ENCODE data around the gene CDH4.
"Not testable (repeated sequence)": the region's sequence is repeated elsewhere in the genome, so short reads cannot be mapped to it uniquely, and the experiment has no call there.

The CDH4 gene

GRCh38 chr20:61422636-61423425, 170.8 kb downstream of the CDH4 start:
- no peak for DNase-seq

DNA sequence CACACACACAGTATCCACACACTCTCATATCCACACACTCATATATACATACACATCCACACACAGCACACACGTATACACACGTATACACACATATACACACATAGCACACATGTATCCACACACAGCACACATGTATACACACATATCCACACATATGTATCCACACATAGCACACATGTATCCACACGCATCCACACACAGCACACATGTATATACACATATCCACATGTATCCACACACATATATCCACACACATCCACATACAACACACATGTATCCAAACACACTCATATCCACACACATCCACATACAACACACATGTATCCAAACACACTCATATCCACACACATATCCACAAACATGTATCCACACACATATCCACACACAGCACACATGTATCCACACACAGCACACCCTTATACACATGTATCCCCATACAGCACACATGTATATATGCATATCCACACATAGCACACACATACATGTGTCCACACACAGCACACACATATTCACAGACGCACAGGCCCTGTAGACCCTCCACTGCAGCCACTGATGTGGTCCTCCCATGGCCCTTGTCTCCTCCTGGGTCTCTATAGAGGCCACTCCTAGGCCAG, 172.1 kb downstream of the CDH4 start:
- DNase-seq, result no peak

GRCh38 chr20:61424628-61425420, 172.8 kb downstream of the CDH4 start:
- DNase-seq, result no peak

GRCh38 chr20:61425541-61425991, 173.5 kb downstream of the CDH4 start:
- DNase-seq, result not testable (repeated sequence)

- DNase-seq, result no peak
Measured at GRCh38 chr20:61426352-61426751, 174.3 kb downstream of the CDH4 start.

GRCh38 chr20:61429458-61430227, 177.6 kb downstream of the CDH4 start:
- DNase-seq, result no peak

DNA sequence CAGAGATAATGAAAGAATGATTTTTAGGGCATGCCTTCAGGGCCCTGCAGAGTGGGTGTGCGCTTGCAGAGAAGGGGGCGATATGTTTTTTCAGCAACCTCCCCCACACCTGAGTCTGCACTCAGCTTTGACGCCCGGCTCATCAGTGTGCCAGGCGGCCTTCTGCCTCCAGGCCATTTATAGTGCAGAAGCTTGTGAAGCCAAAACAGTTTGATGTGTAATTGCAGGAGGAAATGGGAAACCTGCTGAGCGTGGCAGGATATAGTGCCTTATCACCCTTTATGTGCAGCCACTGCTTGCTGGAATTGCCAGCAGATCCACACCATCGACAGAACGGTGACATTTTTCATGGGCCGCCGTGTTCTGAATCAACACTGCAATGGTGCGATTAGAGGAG, 178.2 kb downstream of the CDH4 start:
- DNase-seq, result no peak

DNA sequence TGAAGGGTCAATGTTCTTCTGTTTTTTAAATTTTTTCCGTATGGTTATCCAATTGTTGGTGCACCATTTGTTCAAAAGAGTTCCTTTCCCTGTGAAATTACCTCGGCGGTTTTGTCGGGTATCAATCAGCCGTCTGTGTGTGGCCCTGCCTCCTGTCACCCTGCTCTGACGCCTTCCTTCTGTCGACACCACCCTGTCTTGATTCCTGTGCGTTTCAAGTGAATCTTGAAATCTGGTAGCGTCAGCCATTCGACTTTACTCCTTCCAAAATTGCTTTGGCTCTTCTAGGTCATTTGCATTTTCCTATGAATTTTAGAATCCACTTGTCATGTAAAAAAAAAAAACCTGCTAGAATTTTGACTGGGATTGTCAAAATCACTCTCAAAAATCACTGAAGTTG, 181.1 kb downstream of the CDH4 start:
- no peak for DNase-seq

DNA sequence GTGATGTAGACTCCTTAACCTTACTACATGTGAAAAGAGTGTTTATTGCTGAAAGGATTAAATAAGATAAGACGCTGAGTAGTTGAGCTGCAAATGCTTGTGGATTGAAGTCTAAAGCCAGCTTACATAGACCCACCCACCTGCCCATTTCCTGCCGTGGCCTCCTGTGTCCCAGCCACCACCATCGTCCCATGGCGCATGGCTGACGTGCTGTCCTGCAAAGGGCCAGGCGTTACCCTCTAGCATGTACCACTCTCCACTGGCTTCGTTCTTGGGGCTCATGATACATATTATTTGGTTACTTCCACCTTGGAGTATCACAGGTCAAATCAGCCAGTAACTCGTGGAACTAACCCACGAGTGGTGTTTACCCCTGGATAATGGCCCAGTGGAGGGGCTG, 181.8 kb downstream of the CDH4 start:
- no peak for DNase-seq

- no peak for DNase-seq
Measured at GRCh38 chr20:61434341-61434781, 182.3 kb downstream of the CDH4 start.

GRCh38 chr20:61435184-61435822, 183.2 kb downstream of the CDH4 start:
- DNase-seq, result no peak

- DNase-seq, result no peak
Measured at GRCh38 chr20:61435823-61436220, 183.8 kb downstream of the CDH4 start.

GRCh38 chr20:61436283-61436666, 184.2 kb downstream of the CDH4 start:
- DNase-seq, result no peak

DNA sequence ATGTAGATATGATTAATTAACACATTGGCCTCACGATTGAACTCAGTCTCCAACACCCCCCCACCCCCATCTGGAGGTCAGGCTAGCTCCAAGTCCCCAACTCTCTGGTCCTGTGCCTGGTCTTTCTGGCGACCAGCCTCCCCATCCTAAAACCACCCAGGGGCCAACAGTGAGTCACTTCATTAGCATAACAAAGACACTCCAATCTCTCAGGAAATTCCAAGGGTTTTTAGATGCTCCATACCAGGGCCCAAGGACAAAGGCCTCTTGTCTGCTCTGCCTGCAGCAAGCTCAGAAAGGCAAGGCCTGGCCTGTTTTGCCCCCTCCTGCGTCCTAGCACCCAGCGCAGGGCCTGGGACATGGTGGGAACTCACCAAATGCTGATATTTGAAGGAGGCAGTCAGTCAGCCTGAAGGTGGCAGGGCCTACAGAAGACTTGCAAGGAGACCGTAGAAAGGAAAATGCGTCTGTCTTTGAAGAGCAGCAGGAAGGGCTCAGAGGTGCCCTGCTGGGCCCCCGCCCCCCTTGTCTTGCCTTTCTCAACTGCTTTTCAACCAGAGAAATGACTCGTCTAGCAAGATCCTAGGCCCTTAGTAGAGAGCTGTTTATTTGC, 184.7 kb downstream of the CDH4 start:
- DNase-seq, result no peak

GRCh38 chr20:61437280-61438206, 185.5 kb downstream of the CDH4 start:
- no peak for DNase-seq

- DNase-seq, result no peak
Measured at GRCh38 chr20:61438285-61438684, 186.2 kb downstream of the CDH4 start.

DNA sequence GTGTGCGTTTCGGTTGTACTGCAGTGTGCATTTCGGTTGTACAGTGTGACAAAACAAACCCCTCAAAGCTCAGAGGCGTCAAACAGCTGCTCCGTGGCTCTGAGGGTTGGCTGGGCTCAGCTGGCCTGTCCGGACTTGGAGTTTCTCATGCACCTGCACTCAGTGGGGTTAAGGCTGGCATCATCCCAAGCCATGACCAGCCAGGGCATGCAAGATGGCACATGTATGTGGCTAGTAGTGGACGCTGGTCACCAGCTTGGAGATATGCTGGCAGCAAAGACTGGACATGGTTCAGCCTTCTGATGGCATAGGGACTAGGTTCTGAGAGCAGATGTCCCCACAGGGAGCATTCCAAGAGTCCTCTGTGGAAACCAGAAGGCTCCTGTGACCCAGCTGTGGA, 187.2 kb downstream of the CDH4 start:
- no peak for DNase-seq

GRCh38 chr20:61440548-61441055, 188.5 kb downstream of the CDH4 start:
- DNase-seq, result no peak

GRCh38 chr20:61441537-61441936, 189.5 kb downstream of the CDH4 start:
- no peak for DNase-seq

DNA sequence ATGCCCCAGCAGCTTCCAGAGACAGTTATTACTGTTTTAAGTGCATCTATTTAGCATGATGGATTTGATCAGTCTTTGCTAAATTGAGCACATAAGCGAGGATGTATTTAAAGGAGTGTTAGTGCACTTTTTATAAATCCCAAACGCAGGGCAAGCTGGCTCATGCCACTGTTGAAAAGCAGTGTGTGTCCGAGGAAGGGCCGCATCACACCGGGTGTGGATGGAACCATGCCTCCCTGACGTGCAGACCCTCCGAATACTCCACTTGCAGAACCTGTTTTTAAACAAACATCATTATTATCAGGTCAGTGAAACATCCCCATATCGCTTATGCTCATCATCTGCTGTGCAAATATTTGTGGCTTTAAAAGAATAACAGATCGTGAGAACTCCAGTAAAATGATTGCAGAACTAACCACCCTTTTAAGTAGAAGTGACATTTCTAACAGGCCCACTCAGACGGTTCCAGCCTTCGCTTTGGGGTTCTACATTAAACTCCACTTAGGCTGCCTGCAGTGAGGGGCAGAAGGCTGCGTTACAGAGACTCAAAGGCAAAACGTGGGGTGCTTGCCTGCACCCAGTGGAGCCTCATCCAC, 190.1 kb downstream of the CDH4 start:
- DNase-seq, result no peak

Data from NCI-H345 (cell line).